ENCODE results near the gene POLR3A.

Gene POLR3A

DNA sequence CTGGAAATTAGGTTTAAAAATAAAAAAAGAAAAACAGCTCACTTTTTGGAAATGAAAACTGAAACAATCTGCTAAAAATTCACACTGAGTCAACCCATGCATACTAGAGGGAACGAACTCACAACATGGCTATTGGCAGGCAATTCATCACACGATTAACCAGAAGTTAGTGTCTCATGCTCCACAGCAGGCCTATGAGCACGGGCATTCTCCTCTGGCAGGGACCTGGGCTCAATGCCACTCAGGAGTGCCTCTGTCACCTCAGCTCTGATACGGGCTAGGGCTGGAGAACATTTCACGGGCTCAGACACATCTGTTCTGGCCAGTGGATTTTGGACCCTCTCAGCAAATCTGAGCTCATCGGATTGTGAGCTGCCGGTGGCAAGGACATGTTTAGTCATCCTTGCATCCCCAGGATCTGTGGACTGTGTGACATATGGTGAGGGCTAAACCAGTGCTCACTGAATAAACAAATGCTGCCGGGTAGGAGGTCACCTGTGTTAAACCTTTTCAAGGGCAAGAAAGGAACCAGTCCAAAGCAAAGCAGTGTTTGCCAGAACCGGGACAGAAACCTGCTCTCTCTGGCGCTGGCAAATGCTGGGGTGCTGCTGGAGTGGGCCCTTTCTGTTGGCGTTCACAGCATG, 40.1 kb downstream of the POLR3A start:
- TF ChIP-seq, protein P1, sequence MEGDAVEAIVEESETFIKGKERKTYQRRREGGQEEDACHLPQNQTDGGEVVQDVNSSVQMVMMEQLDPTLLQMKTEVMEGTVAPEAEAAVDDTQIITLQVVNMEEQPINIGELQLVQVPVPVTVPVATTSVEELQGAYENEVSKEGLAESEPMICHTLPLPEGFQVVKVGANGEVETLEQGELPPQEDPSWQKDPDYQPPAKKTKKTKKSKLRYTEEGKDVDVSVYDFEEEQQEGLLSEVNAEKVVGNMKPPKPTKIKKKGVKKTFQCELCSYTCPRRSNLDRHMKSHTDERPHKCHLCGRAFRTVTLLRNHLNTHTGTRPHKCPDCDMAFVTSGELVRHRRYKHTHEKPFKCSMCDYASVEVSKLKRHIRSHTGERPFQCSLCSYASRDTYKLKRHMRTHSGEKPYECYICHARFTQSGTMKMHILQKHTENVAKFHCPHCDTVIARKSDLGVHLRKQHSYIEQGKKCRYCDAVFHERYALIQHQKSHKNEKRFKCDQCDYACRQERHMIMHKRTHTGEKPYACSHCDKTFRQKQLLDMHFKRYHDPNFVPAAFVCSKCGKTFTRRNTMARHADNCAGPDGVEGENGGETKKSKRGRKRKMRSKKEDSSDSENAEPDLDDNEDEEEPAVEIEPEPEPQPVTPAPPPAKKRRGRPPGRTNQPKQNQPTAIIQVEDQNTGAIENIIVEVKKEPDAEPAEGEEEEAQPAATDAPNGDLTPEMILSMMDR (IDR thresholded peaks at IDR 0.05): no peak
- Histone ChIP-seq H3K4me1 (ENCODE audit: control insufficient read depth in 1 of 2, insufficient read depth in 1 of 2, low read depth in 1 of 2, low read length in 1 of 2) (no peaks in the 10 kb centered on the region), H3K27me3 (no peaks in the 10 kb centered on the region), H3K9me3 (no peaks in the 10 kb centered on the region), H3K27ac (no peak overlapping the region), H3K36me3 (peaks cover 97% of the 10 kb centered on the region), H3K4me3 (ENCODE audit: low read depth in 1 of 2, low read length in 1 of 2) (no peak overlapping the region)

DNA sequence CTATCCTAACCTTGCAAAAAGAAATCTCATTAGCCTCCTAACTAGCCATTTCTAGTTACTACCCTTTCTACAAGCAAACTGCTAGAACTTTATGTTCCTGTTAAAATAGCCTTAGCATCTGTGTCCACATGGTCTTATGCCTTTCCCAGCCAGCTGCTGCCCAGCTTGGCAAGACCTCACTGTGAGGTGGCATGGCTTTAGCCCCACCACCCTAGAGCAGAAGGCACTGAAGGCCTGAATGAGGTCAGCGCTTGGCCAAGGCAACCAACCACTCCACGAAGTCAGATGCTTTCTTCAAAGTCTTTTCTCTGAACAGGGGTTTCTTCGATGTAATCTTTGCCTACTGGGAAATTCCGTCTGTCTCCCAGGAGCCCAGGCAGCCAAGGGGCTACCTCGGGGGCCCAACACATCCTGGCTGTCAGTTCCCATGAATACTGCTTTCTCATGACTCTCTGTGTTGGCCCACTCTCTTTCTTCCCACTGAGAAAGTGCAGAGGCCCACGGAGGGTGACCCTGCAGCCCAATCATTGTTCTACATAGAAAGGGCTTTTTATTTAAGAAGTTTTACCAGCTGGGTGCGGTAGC, 41.6 kb downstream of the POLR3A start:
- Histone ChIP-seq H3K9me3 (no peaks in the 10 kb centered on the region), H3K4me1 (ENCODE audit: control insufficient read depth in 1 of 2, insufficient read depth in 1 of 2, low read depth in 1 of 2, low read length in 1 of 2) (no peaks in the 10 kb centered on the region), H3K27me3 (no peaks in the 10 kb centered on the region), H3K4me3 (ENCODE audit: low read depth in 1 of 2, low read length in 1 of 2) (no peak overlapping the region), H3K36me3 (peaks cover 97% of the 10 kb centered on the region), H3K27ac (no peak overlapping the region)
- TF ChIP-seq, protein P1 (IDR thresholded peaks at IDR 0.05): no peak

DNA sequence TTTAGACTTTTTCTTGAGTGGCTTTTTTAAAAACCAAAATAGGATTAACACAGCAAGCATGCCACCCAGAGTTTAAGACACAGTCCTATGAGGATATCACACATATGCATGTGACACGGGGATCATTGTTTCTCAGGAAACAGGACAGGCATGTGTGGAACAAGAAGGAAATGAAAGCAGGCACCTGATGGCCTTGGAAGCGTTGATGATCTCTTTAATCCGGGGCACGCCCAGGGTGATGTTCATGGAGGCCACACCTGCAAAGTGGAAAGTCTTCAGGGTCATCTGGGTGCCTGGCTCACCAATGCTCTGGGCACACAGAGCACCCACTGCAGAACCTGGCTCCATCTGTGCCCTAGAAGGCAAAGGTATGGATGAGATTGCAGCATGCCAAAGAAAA, 44.3 kb downstream of the POLR3A start:
- Histone ChIP-seq H3K27ac (no peak overlapping the region), H3K4me1 (ENCODE audit: control insufficient read depth in 1 of 2, insufficient read depth in 1 of 2, low read depth in 1 of 2, low read length in 1 of 2) (no peaks in the 10 kb centered on the region), H3K9me3 (no peaks in the 10 kb centered on the region), H3K4me3 (ENCODE audit: low read depth in 1 of 2, low read length in 1 of 2) (no peak overlapping the region), H3K36me3 (peaks cover 97% of the 10 kb centered on the region), H3K27me3 (no peaks in the 10 kb centered on the region)
- TF ChIP-seq, protein P1 (IDR thresholded peaks at IDR 0.05): no peak

DNA sequence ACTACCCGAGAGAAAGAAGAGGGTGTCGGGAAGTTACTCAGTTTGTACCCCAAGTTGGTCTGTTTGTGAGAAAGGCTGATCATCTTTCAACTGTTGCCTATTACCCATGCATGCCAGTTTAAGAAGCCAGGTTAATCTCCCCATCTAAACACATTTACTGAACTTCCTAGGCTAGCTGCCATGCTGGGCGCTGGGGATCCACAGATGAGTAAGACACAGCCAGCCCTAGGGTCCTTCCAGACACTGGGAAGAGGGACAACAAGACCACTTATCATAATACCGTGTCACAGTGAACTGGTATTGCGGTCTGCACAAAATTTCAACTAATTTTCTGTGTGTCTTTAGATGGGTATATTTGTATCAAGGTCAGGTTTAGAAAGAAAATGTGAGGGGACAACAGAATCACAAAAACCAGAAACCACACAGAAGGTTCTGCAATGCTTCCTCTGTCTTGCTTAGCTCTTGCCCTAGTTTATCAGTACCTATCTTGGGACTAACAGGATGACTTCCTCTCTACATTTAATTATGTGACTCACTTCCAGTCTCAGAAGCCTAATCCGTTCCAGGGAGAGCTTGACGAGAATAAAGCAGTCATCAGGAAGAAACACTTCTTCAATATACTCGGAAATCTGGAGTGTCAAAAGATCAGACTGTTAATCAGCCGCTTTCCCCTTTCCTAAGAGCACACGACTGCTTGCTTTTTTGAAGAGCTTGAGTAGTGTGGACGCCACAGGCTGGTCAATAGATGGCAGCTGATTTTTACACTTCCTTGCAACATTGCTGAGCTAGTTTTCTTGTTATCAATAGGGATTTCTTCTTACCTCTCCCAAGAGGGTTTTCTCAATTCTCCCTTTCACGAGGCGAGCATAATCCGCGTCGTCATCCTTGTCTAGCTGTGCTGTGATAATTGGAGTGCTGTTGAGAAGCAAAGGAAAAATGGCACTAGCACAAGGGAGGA, 45.7 kb downstream of the POLR3A start:
- no peaks in the 10 kb centered on the region for H3K4me1 ChIP-seq (ENCODE audit: control insufficient read depth in 1 of 2, insufficient read depth in 1 of 2, low read depth in 1 of 2, low read length in 1 of 2)
- no peak overlapping the region for H3K27ac ChIP-seq
- no peak overlapping the region for H3K4me3 ChIP-seq (ENCODE audit: low read depth in 1 of 2, low read length in 1 of 2)
- H3K36me3 ChIP-seq: peaks cover 97% of the 10 kb centered on the region
- no peaks in the 10 kb centered on the region for H3K27me3 ChIP-seq
- TF ChIP-seq, protein P1 (IDR thresholded peaks at IDR 0.05): no peak
- H3K9me3 ChIP-seq: no peaks in the 10 kb centered on the region

GRCh38 chr10:77981281-77981680, 48.0 kb downstream of the POLR3A start:
- H3K27ac ChIP-seq: no peak overlapping the region
- no peak overlapping the region for H3K4me3 ChIP-seq (ENCODE audit: low read depth in 1 of 2, low read length in 1 of 2)
- no peaks in the 10 kb centered on the region for H3K27me3 ChIP-seq
- no peaks in the 10 kb centered on the region for H3K4me1 ChIP-seq (ENCODE audit: control insufficient read depth in 1 of 2, insufficient read depth in 1 of 2, low read depth in 1 of 2, low read length in 1 of 2)
- no peaks in the 10 kb centered on the region for H3K9me3 ChIP-seq
- peaks cover 96% of the 10 kb centered on the region for H3K36me3 ChIP-seq
- TF ChIP-seq, protein P1 (IDR thresholded peaks at IDR 0.05): no peak

Measured in neutrophil (primary cell).